NCI-H2107 treated with DMSO at 0.1 percent for 48 hours (cell line): ENCODE measurements around the gene AKR1E2.
A peak's percentile ranks its signal among the peaks of the same experiment; 100 is the strongest.
"Not testable (repeated sequence)": the region's sequence is repeated elsewhere in the genome, so short reads cannot be mapped to it uniquely, and the experiment has no call there.

Experiments
- DNase-seq: peaks from one replicate; lab custom pipeline; 2025; ENCODE audit not compliant: unreplicated experiment; lab: John Stamatoyannopoulos, UW

AKR1E2 gene

GRCh38 chr10:4813023-4813422 is 13.0 kb upstream of the AKR1E2 start:
- DNase-seq = no peak

GRCh38 chr10:4813496-4813895 is 12.5 kb upstream of the AKR1E2 start:
- DNase-seq = no peak

GRCh38 chr10:4815646-4816180 is 10.3 kb upstream of the AKR1E2 start:
- DNase-seq = not testable (repeated sequence)

GRCh38 chr10:4816966-4817365 is 9.0 kb upstream of the AKR1E2 start:
- no peak for DNase-seq

GRCh38 chr10:4819067-4819466 is 6.9 kb upstream of the AKR1E2 start:
- no peak for DNase-seq

GRCh38 chr10:4819707-4820106 is 6.3 kb upstream of the AKR1E2 start:
- DNase-seq = no peak

GRCh38 chr10:4820804-4821401 is 5.1 kb upstream of the AKR1E2 start:
- DNase-seq = no peak

GRCh38 chr10:4822208-4822607 is 3.8 kb upstream of the AKR1E2 start:
- no peak for DNase-seq

GRCh38 chr10:4824791-4825310 is 1.2 kb upstream of the AKR1E2 start:
- peak; percentile 37 for DNase-seq

- no peak for DNase-seq
These were observed 545 bp upstream of the AKR1E2 start for GRCh38 chr10:4825456-4825867.

- DNase-seq = no peak
These were observed 851 bp downstream of the AKR1E2 start for GRCh38 chr10:4826792-4827324.

- no peak for DNase-seq
These were observed 2.0 kb downstream of the AKR1E2 start for GRCh38 chr10:4828005-4828404.

- DNase-seq = no peak
These were observed 4.5 kb downstream of the AKR1E2 start for GRCh38 chr10:4830551-4830950.

- DNase-seq = no peak
These were observed 5.1 kb downstream of the AKR1E2 start for GRCh38 chr10:4831091-4831490.

- no peak for DNase-seq
These were observed 7.3 kb downstream of the AKR1E2 start for GRCh38 chr10:4833286-4833685.

- DNase-seq = no peak
These were observed 8.9 kb downstream of the AKR1E2 start for GRCh38 chr10:4834898-4835405.

GRCh38 chr10:4835494-4835918 is 9.5 kb downstream of the AKR1E2 start:
- DNase-seq = no peak

GRCh38 chr10:4836416-4836969 is 10.5 kb downstream of the AKR1E2 start:
- DNase-seq = no peak

GRCh38 chr10:4837551-4837950 is 11.5 kb downstream of the AKR1E2 start:
- DNase-seq = no peak

GRCh38 chr10:4838743-4839142 is 12.7 kb downstream of the AKR1E2 start:
- no peak for DNase-seq

GRCh38 chr10:4839353-4839752 is 13.3 kb downstream of the AKR1E2 start:
- no peak for DNase-seq

GRCh38 chr10:4840151-4840550 is 14.1 kb downstream of the AKR1E2 start:
- DNase-seq = no peak
